MM.1S (cell line): ENCODE results near the gene KIF25.

Experiments
- DNase-seq: peaks from one replicate; pipeline ENCODE4 v3.0.0-alpha.2; 2015
- H2AFZ ChIP-seq: fragments of 300-600 bp; sonication (generic); 2 replicates; pipeline ENCODE4 v1.6.0; 2016; ENCODE audit warnings: antibody characterized with exemption, low read length
- H3F3A ChIP-seq: fragments of 300-600 bp; sonication (generic); 2 replicates; pipeline ENCODE4 v1.6.1; 2016; ENCODE audit warnings: mild to moderate bottlenecking, antibody characterized with exemption, low read length, moderate library complexity, mixed read lengths; ENCODE audit not compliant: insufficient read depth
- H3K27ac ChIP-seq: fragments of 300-600 bp; sonication (generic); 2 replicates; pipeline ENCODE4 v1.5.1; 2016; ENCODE audit warnings: mild to moderate bottlenecking, low read length
- H3K27me3 ChIP-seq: fragments of 300-600 bp; sonication (generic); replicated peaks from 2 replicates; pipeline ENCODE4 v1.6.0; 2016; ENCODE audit warnings: low read length; ENCODE audit not compliant: insufficient read depth
- H3K36me3 ChIP-seq: fragments of 300-600 bp; sonication (generic); replicated peaks from 2 replicates; pipeline ENCODE4 v1.6.1; 2016; ENCODE audit warnings: mild to moderate bottlenecking, low read length, mixed read lengths; ENCODE audit not compliant: insufficient read depth
- H3K4me1 ChIP-seq: fragments of 300-600 bp; sonication (generic); 2 replicates; pipeline ENCODE4 v1.6.1; 2016; ENCODE audit warnings: low read length, mixed read lengths
- H3K4me2 ChIP-seq: fragments of 300-600 bp; sonication (generic); 2 replicates; pipeline ENCODE4 v1.6.0; 2016; ENCODE audit warnings: low read depth, low read length
- H3K4me3 ChIP-seq: fragments of 300-600 bp; sonication (generic); 2 replicates; pipeline ENCODE4 v1.5.1; 2016; ENCODE audit warnings: low read length, mixed read lengths
- H3K79me2 ChIP-seq: fragments of 300-600 bp; sonication (generic); 2 replicates; pipeline ENCODE4 v1.6.1; 2016; ENCODE audit warnings: mixed run types, low read length, mixed read lengths
- H3K9ac ChIP-seq: fragments of 300-600 bp; sonication (generic); 2 replicates; pipeline ENCODE4 v1.6.1; 2016; ENCODE audit warnings: low read length, mixed read lengths
- H3K9me2 ChIP-seq: fragments of 300-600 bp; sonication (generic); replicated peaks from 2 replicates; pipeline ENCODE4 v1.6.1; 2016; ENCODE audit warnings: mild to moderate bottlenecking, low read length, mixed read lengths; ENCODE audit not compliant: insufficient read depth
- H3K9me3 ChIP-seq: fragments of 300-600 bp; sonication (generic); replicated peaks from 2 replicates; pipeline ENCODE4 v1.6.1; 2016; ENCODE audit warnings: mild to moderate bottlenecking, low read length, mixed read lengths; ENCODE audit not compliant: insufficient read depth
- H4K20me1 ChIP-seq: fragments of 300-600 bp; sonication (generic); 2 replicates; pipeline ENCODE4 v1.6.1; 2016; ENCODE audit warnings: mild to moderate bottlenecking, low read length, moderate library complexity, mixed read lengths; ENCODE audit not compliant: insufficient read depth
- CTCF ChIP-seq: fragments of 300-600 bp; sonication (generic); IDR thresholded peaks from 2 replicates; pipeline ENCODE4 v1.5.1; 2016; ENCODE audit warnings: antibody characterized with exemption, low read length, mixed read lengths
- EZH2 ChIP-seq: fragments of 300-600 bp; sonication (generic); optimal IDR thresholded peaks from 2 replicates; pipeline ENCODE3; 2017; ENCODE audit warnings: low read depth, mild to moderate bottlenecking, antibody characterized with exemption, low read length, mixed read lengths
- EZH2phosphoT487 ChIP-seq: fragments of 300-600 bp; sonication (generic); IDR thresholded peaks from 2 replicates; pipeline ENCODE4 v1.6.1; 2018; ENCODE audit warnings: antibody characterized with exemption, low read length

KIF25 gene

GRCh38 chr6:168092541-168092940 lies 95.1 kb downstream of the KIF25 start:
- no peak overlapping the region for H3K27ac ChIP-seq
- no peak overlapping the region for H2AFZ ChIP-seq
- no peaks in the 10 kb centered on the region for H3K36me3 ChIP-seq
- no peaks in the 10 kb centered on the region for H3K27me3 ChIP-seq
- H3K79me2 ChIP-seq = no peaks in the 10 kb centered on the region
- H3K4me2 ChIP-seq = no peak overlapping the region
- no peaks in the 10 kb centered on the region for H3K9me3 ChIP-seq
- no peak for DNase-seq
- H3K9me2 ChIP-seq = no peaks in the 10 kb centered on the region
- no peaks in the 10 kb centered on the region for H3K4me1 ChIP-seq
- H3K9ac ChIP-seq = no peak overlapping the region
- no peak overlapping the region for H3K4me3 ChIP-seq
- no peak for TF ChIP-seq EZH2phosphoT487
- TF ChIP-seq CTCF = no peak
- TF ChIP-seq EZH2 = no peak
- no peaks in the 10 kb centered on the region for H4K20me1 ChIP-seq
- H3F3A ChIP-seq = no peaks in the 10 kb centered on the region

- Histone ChIP-seq H3K4me1 (no peaks in the 10 kb centered on the region), H3K27me3 (no peaks in the 10 kb centered on the region), H4K20me1 (no peaks in the 10 kb centered on the region), H3K9me3 (no peaks in the 10 kb centered on the region), H3K4me3 (no peak overlapping the region), H3K36me3 (no peaks in the 10 kb centered on the region), H3K9ac (no peak overlapping the region), H3F3A (no peaks in the 10 kb centered on the region), H3K79me2 (no peaks in the 10 kb centered on the region), H3K4me2 (no peak overlapping the region), H2AFZ (no peak overlapping the region), H3K9me2 (no peaks in the 10 kb centered on the region), H3K27ac (no peak overlapping the region)
- no peak for DNase-seq
- TF ChIP-seq EZH2phosphoT487 = no peak
- no peak for TF ChIP-seq EZH2
- no peak for TF ChIP-seq CTCF
These were observed 95.6 kb downstream of the KIF25 start for GRCh38 chr6:168093071-168093505.

GRCh38 chr6:168093634-168094033 lies 96.2 kb downstream of the KIF25 start:
- Histone ChIP-seq H3K79me2 (no peaks in the 10 kb centered on the region), H4K20me1 (no peaks in the 10 kb centered on the region), H3K9me3 (no peaks in the 10 kb centered on the region), H3K4me2 (no peak overlapping the region), H2AFZ (no peak overlapping the region), H3F3A (no peaks in the 10 kb centered on the region), H3K4me3 (no peak overlapping the region), H3K4me1 (no peaks in the 10 kb centered on the region), H3K9me2 (no peaks in the 10 kb centered on the region), H3K27ac (no peak overlapping the region), H3K27me3 (no peaks in the 10 kb centered on the region), H3K9ac (no peak overlapping the region), H3K36me3 (no peaks in the 10 kb centered on the region)
- TF ChIP-seq EZH2 (no peak), EZH2phosphoT487 (no peak), CTCF (no peak)
- DNase-seq = no peak
